Activated T-cell treated with anti-CD3 and anti-CD28 coated beads for 4 hours (primary cell): ENCODE results near the gene UGT1A4.
"Not testable (repeated sequence)": the region's sequence is repeated elsewhere in the genome, so short reads cannot be mapped to it uniquely, and the experiment has no call there.

Experiments used
- DNase-seq: peaks from one replicate; pipeline ENCODE4 v3.0.0-alpha.2; 2020

UGT1A4 gene

GRCh38 chr2:233700028-233700635 lies 18.4 kb upstream of the UGT1A4 start:
- no peak for DNase-seq

- not testable (repeated sequence) for DNase-seq
Observed at GRCh38 chr2:233700842-233701241, 17.7 kb upstream of the UGT1A4 start.

- no peak for DNase-seq
Observed at GRCh38 chr2:233702238-233702637, 16.3 kb upstream of the UGT1A4 start.

GRCh38 chr2:233705911-233706506 lies 12.5 kb upstream of the UGT1A4 start:
- no peak for DNase-seq

GRCh38 chr2:233706720-233707119 lies 11.8 kb upstream of the UGT1A4 start:
- DNase-seq: no peak

GRCh38 chr2:233707940-233708644 lies 10.4 kb upstream of the UGT1A4 start:
- DNase-seq: no peak

DNA sequence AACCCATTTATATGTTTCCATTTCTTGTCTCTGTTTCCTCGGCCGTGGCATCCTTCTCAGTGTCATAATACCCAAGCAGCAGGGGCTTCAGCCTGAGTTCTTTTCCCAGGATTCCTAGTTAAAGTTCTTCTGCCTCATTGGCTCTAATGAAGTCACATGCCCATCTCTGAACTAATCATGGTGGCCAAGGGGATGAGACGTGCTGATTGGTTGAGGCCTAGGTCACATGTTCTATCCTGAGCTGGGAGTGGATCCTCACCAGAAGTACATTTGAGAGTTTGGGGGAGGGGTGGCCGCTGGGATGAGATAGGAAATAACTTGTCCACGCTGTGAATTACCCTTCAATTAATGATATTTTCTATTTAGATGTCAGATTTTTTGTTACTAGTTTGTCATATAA lies 9.6 kb upstream of the UGT1A4 start:
- DNase-seq: no peak

DNA sequence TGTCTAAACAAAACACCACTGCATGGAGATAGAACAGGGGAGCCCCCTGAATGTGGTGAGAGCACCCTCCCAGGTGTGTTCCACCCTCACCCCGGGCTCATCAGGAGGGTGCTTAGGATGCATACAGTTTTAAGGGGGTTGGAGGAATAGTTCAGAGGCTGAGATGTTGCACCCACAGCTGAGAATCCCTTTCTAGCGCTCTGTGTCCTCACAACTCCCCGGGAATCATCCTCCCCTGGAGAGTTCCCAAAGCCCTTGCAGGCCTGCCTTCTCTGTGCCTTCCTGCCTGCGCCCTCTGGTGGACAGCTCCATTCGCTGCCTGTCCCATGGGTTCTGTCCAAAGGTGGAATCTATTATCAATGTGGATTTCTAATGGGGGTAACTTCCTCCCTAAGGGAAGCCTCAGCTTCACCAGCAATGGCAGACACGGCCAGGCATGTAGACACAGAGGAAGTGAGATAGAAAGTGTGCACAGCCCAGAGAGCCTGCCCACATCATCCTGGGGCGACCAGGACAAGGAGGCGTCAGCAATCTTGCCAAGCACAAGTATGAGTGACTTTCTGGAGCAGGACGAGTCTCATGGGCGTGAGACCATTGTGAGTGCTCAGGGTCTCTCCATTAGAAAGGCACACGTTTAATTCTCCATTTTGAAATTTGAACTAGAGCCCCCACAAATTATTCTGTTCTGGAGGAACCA lies 7.1 kb upstream of the UGT1A4 start:
- peak; percentile 47 for DNase-seq

GRCh38 chr2:233712611-233713261 lies 5.8 kb upstream of the UGT1A4 start, which contains the start of gene UGT1A5:
Gene UGT1A5, plus strand, starts transcription at chr2:233712907. Its CDS starts 85 bp downstream, at chr2:233712992.
- no peak for DNase-seq

- DNase-seq: no peak
Observed at GRCh38 chr2:233713262-233713615, 5.3 kb upstream of the UGT1A4 start.

DNA sequence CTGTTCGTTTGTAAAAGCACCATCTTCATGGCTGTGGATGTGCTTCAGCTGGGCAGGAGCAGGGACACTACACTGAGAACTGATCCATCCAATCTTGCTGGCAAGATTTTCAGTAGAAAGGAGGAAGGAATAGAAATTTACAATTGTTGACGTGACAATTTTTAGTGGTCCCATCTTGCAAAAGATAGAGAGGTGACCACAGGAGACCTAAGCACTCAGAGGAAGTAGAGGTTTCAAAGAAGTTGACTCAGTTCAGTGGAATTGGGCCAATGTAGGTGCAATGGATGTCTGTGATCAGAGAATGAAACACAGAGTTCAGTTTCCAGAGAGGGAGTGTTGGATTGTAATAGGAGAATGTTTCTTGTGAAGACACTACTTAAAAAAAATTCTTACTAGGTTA lies 4.4 kb upstream of the UGT1A4 start:
- no peak for DNase-seq

DNA sequence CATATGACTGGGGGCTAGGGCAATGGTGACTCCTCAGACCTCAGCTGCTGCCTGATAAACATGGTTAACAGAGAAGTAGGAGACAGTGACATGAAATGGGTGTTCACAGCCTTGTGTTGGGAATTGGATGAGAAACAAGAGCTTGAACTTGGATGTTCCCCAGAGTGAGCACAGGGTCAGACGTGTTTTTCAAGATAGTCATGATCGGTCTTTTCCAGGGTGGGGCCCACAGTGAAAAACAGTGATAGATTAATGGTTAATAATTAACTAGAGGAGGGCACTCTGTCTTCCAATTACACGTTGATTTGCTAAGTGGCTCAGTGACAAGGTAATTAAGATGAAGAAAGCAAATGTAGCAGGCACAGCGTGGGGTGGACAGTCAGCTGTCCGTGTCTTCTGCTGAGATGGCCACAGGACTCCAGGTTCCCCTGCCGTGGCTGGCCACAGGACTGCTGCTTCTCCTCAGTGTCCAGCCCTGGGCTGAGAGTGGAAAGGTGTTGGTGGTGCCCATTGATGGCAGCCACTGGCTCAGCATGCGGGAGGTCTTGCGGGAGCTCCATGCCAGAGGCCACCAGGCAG lies 10.3 kb downstream of the UGT1A4 start, which contains the start of gene UGT1A3:
UGT1A3 (plus strand) TSS at position 320 of the 579 bp plus-strand sequence; CDS start at position 405, 85 bp downstream.
- DNase-seq: no peak

DNA sequence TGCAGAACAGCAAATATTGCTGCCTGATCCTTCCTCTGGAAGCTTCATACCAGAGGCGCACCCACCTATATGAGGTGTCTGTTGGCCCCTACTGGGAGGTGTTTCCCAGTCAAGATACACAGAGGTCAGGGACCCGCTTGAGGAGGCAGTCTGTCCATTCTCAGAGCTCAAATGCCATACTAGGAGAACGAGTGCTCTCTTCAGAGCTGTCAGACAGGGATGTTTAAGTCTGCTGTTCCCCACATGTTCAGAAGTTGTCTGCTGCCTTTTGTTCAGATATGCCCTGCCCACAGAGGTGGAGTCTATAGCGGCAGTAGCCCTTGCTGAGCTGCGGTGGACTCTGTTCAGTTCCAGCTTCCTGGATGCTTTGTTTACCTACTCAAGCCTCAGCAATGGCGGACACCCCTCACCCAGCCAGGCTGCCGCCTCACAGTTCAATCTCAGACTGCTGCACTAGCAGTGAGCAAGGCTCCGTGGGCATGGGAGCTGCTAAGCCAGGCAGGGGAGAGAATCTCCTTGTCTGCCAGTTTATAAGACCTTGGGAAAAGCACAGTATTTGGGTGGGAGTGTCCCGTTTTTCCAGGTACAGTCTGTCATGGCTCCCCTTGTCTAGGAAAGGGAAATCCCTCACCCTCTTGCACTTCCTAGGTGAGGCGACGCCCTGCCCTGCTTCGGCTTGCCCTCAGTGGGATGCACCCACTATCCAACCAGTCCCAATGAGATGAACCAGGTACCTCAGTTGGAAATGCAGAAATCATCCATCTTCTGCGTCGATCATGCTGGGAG lies 18.5 kb downstream of the UGT1A4 start:
- not testable (repeated sequence) for DNase-seq

DNA sequence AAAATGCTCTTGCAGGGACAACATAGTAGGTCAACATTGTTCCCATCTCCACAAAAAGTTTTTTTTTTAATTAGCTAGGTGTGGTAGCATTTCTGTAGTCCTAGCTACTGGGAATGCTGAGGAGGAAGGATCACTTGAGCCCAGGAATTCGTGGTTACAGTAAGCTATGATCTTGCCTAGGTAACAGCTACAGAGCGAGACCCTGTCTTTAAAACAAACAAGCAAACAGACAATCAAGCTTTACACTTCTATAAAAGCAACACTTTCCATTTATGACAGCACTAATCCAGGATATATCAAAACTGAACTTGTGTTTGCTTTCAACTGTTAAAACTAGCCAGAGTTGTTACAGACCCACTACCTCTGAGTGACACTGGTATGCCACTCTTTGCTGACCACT lies 22.3 kb downstream of the UGT1A4 start:
- no peak for DNase-seq

DNA sequence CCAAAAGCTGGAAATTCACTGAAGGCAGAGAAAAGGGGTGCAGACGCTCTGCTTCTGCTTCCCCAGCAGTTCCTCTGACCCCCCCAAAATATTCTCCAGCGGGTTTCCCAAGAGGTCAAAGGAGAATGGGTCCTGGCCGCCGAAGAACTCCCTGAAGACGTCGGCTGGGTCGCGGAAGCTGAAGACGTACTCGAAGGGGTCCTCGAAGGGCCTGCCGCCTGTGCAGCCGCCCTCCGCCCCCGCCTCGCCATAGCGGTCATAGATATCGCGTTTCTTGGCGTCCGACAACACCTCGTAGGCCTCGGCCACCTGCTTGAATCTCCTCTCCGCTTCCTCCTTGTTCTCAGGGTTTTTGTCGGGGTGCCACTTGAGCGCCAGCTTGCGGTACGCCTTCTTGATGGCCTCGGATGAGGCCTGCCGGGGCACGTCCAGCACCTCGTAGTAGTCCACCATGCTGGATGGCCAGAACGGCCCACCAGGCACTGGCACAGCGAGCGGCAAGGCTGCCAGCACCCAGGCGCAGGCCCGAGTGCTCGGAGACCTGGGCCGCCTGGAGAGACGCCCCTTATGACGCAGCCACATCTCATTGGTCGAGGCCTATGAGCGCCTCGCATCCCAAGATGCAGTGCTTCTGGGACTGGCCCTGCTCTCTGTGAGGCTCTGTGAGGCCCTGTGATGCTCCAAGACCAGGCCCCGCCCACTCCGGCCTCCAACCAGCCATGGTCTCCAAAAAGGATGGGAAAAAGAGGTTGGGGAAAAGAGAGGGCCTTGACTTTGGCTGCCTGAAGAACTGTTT lies 25.1 kb downstream of the UGT1A4 start:
- no peak for DNase-seq

GRCh38 chr2:233745073-233745755 lies 26.7 kb downstream of the UGT1A4 start:
- DNase-seq: no peak

- not testable (repeated sequence) for DNase-seq
Observed at GRCh38 chr2:233745838-233746237, 27.3 kb downstream of the UGT1A4 start.

GRCh38 chr2:233746475-233747282 lies 28.1 kb downstream of the UGT1A4 start:
- DNase-seq: no peak

- no peak for DNase-seq
Observed at GRCh38 chr2:233747283-233747544, 28.7 kb downstream of the UGT1A4 start.

DNA sequence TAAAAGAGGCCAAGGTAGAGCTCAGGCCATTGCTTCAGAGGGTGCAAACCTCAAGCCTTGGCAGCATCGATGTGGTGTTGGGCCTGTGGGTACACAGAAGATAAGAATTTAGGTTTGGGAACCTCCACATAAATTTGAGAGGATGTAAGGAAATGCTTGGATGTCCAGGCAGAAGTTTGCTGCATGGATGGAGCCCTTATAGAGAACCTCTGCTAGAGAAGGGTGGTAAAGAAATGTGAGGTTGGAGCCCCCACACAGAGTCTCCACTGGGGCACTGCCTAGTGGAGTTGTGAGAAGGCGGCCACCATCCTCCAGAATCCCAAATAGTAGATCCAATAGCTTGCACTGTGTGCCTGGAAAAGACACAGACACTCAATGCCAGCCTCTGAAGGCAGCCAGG lies 32.2 kb downstream of the UGT1A4 start:
- DNase-seq: not testable (repeated sequence)
